NCI-H524 (cell line): ENCODE results near the gene CELF4.
A peak's percentile ranks its signal among the peaks of the same experiment; 100 is the strongest.

Source experiments
- DNase-seq, 2 experiments: peaks; one replicate each; lab custom pipeline; 2025; lab: John Stamatoyannopoulos, UW

Gene CELF4

DNA sequence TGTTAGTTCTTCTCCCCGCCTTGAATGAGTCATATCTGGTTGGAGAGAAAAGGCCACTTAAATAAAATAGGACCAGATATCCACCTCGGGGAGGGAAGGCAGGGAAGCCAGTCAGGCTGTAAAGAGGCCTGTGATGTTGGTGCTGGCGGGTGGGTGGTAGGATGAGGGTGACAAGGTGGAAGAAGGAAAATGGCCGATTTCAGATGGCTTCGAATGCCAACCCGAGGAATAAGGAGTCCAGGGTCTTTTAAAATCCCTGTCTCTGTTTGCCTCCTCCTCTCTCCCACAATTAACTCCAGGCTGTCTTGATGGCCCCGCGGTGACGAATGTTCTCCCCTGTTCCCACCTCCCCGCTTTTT lies 41.5 kb downstream of the CELF4 start:
- DNase-seq = no peak

GRCh38 chr18:37521510-37522465 lies 43.8 kb downstream of the CELF4 start:
- DNase-seq = peak; percentile 66 to 84

GRCh38 chr18:37520508-37520907 lies 45.1 kb downstream of the CELF4 start:
- DNase-seq = peak in 1 of 2 experiments; percentile 59

GRCh38 chr18:37519510-37520135 lies 46.0 kb downstream of the CELF4 start:
- no peak for DNase-seq

GRCh38 chr18:37516361-37516853 lies 49.2 kb downstream of the CELF4 start:
- no peak for DNase-seq

DNA sequence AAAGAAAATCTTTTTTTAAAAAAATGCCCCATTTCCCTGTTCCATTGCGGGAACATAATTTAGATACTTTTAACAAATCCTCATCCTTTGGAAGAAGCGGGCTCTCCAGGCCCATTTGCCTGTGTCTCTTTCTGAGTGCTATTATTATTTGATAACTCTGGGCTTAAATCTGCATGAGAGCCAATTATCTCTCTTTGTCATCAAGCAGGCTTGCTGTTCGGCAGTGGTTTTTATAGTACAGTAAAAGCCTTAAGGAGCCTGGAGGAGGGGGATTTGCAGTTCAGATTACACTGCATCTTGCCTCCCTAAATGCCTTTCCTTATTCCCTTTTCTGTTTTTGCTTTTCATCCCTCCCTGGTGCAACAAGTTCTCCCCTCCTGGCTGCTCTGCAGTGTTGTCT lies 50.6 kb downstream of the CELF4 start:
- DNase-seq = peak; percentile 52 to 87

- DNase-seq = no peak
Observed at GRCh38 chr18:37512400-37512799, 53.2 kb downstream of the CELF4 start.

DNA sequence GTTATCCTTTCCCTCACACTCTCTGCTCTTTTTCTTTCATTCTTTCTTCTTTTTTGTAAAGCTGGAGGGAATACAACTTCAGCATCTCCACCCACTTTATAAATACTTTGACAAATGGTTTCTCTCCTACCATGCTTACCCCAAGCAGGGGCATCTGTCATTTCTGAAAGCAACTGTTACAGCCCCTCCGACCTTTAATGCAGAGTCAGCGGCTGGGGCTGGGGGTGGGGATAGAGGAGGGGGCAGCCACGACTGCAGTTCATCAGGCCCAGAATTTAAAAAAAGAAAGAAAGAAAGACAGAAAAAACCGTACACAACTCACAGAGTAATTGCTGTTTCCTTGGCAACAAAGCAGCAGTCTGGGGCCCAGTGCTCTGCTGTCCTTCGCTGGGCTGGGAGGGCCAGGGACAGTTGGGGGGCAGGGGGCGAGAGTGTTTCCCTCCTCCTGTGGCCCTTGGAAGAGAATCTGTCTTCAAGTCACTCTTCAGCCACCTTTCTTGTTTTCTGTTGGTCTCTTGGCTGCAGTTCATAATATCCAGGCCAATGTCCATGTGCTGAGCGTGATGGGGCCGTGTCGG lies 53.8 kb downstream of the CELF4 start:
- DNase-seq = no peak

GRCh38 chr18:37509600-37509999 lies 56.0 kb downstream of the CELF4 start:
- no peak for DNase-seq

- peak; percentile 40 to 77 for DNase-seq
Observed at GRCh38 chr18:37508207-37508606, 57.4 kb downstream of the CELF4 start.

GRCh38 chr18:37507239-37507638 lies 58.4 kb downstream of the CELF4 start:
- DNase-seq = no peak

DNA sequence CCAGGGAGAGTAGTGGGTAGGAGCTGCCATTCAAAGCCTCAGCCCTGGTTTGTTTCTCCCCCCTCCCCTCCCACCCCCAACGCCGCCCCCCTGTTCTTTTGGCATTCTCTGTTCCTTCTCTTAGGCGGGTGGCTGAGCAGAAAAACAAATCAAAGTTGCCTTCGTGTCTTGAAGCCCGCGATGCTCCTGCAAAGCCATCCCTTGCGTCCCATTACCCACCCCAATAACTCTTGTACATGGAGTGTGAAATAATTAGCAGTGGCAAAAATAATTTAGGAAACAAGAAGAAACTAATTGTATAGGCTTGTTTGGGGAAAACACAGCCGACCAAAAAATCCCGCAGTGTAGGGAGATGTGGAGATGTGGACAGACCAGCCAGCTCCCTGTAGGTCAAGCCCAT lies 59.6 kb downstream of the CELF4 start:
- no peak for DNase-seq

- no peak for DNase-seq
Observed at GRCh38 chr18:37505321-37505720, 60.3 kb downstream of the CELF4 start.

- no peak for DNase-seq
Observed at GRCh38 chr18:37502601-37503000, 63.0 kb downstream of the CELF4 start.

GRCh38 chr18:37502036-37502435 lies 63.6 kb downstream of the CELF4 start:
- DNase-seq = no peak

GRCh38 chr18:37501136-37501535 lies 64.5 kb downstream of the CELF4 start:
- DNase-seq = no peak

GRCh38 chr18:37499913-37500312 lies 65.7 kb downstream of the CELF4 start:
- DNase-seq = no peak

DNA sequence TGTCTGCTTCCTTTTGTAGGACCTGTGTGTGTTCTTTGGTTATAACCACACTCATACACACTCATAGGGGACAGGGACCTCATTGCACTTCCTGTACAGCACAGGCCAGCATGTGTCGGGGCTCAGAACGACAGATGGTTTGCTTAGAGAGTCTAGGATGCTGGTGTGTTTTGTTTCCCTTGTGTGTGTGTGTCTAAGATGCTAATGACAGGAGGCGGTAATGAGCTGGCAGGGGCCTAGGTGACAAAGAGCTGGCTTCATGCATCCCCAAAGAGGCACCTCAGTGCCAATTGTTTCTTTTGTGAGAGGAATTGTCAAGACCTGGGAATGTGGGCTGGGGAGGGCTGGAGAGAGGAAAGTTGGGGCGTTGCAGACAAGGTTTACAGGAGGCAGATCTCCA lies 66.6 kb downstream of the CELF4 start:
- peak; percentile 60 to 83 for DNase-seq

- DNase-seq = no peak
Observed at GRCh38 chr18:37497853-37498518, 67.6 kb downstream of the CELF4 start.

DNA sequence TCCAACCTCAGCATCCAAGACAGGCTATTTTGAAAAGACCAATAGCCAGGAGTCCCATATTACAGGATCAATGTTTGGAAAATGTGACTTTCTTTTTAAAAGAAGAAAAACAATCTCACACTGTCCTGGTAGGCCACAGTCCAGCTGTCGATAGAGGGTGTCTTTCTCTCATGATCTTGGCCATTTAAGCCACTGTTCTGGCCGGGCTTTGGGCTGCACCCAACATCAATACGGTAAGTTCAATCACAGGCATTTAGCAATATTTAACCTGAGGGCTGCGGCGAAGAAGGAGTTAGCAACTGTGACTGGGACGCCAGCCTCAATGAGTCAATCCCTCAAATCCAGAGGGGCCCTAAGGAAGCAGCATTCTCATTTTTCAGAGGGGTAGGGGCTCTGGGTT lies 69.0 kb downstream of the CELF4 start:
- DNase-seq = no peak

DNA sequence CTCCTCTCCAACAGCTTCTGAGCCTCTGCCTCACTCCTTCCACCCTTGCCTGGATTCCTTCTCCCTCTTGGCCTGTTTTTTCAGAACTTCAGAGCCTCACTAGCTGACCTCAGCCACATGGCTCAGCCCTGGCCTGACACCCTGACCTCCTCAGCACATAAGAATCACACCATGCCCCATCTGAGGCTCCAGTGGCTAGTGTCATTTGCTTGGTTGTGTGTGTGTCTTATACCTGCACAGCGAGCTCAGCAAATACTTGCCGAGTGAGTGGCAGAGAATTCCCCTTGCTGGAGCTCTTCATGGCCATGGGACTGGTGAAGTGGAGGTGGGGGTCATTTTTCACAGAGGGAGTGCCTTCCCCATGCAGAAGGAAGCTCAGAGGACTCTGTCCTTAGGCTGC lies 70.2 kb downstream of the CELF4 start:
- no peak for DNase-seq

DNA sequence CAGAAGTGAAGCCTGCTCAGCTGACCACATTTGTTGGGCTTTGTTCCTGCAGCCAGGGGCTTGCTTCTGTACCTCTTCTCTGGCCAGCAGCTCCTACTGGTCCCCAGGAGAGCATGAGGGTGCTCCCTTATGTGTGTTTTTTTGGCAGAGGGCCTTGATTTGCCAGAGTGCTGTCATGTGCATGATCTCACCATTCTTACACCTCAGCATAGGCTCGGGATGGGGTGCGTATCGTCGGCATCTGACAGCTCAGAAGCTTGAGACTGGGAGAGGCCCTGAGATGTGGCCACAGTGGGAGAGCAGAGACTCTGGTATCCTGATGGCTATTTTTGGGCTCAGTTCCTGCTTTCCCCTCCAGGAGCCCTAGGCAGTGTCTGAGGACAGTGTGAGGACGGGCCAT lies 71.2 kb downstream of the CELF4 start:
- no peak for DNase-seq
